ENCODE measurements around the gene TP53INP2.

The TP53INP2 gene

GRCh38 chr20:34753706-34754461 lies 49.7 kb downstream of the TP53INP2 start:
- Histone ChIP-seq H3K9ac (ENCODE audit: low read length) (no peak overlapping the region), H3K27me3 (replicated peaks; ENCODE audit: insufficient read depth, low read length) (no peaks in the 10 kb centered on the region), H2AFZ (ENCODE audit: low read length) (no peak overlapping the region), H3K36me3 (replicated peaks; ENCODE audit: insufficient read depth, low read length) (peaks cover 10% of the 10 kb centered on the region), H4K20me1 (ENCODE audit: insufficient read depth, low read length) (no peaks in the 10 kb centered on the region), H3K4me1 (ENCODE audit: low read length) (no peaks in the 10 kb centered on the region), H3K4me2 (ENCODE audit: low read depth, low read length) (no peak overlapping the region), H3K4me3 (ENCODE audit: low read length) (no peak overlapping the region), H3K27ac (ENCODE audit: low read length) (no peak overlapping the region), H3K9me2 (replicated peaks; ENCODE audit: insufficient read depth, low read length) (no peaks in the 10 kb centered on the region), H3K9me3 (replicated peaks; ENCODE audit: insufficient read depth, low read length) (no peaks in the 10 kb centered on the region), H3K79me2 (ENCODE audit: low read length) (no peaks in the 10 kb centered on the region), H3F3A (ENCODE audit: insufficient read depth, low read length) (no peaks in the 10 kb centered on the region)
- no peak for DNase-seq
- TF ChIP-seq EZH2 (optimal IDR thresholded peaks at IDR 0.05; ENCODE audit: low read depth, low read length) = no peak
- no peak for TF ChIP-seq EZH2phosphoT487 (IDR thresholded peaks at IDR 0.05; ENCODE audit: low read length)
- no peak for TF ChIP-seq CTCF (IDR thresholded peaks at IDR 0.05; ENCODE audit: low read length)

DNA sequence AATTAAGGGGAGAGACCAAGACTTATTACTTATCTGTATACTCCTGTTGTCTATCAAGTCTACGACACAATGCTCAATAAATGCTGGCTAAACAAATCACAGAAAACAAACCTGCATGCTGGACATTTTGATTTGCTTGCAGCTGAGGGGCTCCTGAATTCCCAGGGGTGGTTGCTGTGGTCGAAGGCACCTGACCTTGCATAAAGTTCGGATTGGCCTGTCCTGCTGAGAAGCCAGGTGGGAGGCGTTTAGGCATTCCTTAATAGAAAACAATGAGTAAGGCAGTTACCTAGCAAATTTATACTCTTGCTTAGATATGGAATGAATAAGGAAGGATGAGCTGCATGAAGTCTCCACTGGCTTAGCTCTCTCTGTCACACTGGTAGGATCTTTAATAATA lies 50.5 kb downstream of the TP53INP2 start:
- Histone ChIP-seq H3K9me3 (replicated peaks; ENCODE audit: insufficient read depth, low read length) (no peaks in the 10 kb centered on the region), H3K27ac (ENCODE audit: low read length) (no peak overlapping the region)
- no peak for DNase-seq

DNA sequence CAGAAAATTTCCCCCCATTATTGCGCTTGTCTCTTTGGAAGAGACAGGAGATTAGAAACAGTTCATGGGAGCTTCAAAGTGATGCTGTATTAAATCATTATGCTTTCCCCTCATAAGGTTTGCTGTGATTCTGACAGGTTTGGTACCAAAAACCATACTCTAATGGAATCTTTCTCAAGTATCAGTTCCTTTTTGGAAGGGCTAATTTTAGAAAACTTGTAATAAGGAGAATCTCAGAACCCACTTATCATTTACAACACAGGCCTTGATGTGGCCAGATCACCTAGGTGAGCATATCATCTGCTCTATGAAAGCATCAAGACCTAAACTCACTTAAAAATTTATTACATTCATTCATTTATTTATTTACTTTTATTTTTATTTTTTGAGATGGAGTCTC lies 51.2 kb downstream of the TP53INP2 start:
- Histone ChIP-seq H3K79me2 (ENCODE audit: low read length) (no peaks in the 10 kb centered on the region), H3K9me3 (replicated peaks; ENCODE audit: insufficient read depth, low read length) (no peaks in the 10 kb centered on the region), H3K4me1 (ENCODE audit: low read length) (no peaks in the 10 kb centered on the region), H3F3A (ENCODE audit: insufficient read depth, low read length) (no peaks in the 10 kb centered on the region), H3K27ac (ENCODE audit: low read length) (no peak overlapping the region), H3K4me3 (ENCODE audit: low read length) (no peak overlapping the region), H3K27me3 (replicated peaks; ENCODE audit: insufficient read depth, low read length) (no peaks in the 10 kb centered on the region), H2AFZ (ENCODE audit: low read length) (no peak overlapping the region), H3K4me2 (ENCODE audit: low read depth, low read length) (no peak overlapping the region), H4K20me1 (ENCODE audit: insufficient read depth, low read length) (no peaks in the 10 kb centered on the region), H3K36me3 (replicated peaks; ENCODE audit: insufficient read depth, low read length) (peaks cover 10% of the 10 kb centered on the region), H3K9ac (ENCODE audit: low read length) (no peak overlapping the region), H3K9me2 (replicated peaks; ENCODE audit: insufficient read depth, low read length) (no peaks in the 10 kb centered on the region)
- DNase-seq = no peak
- no peak for TF ChIP-seq EZH2 (optimal IDR thresholded peaks at IDR 0.05; ENCODE audit: low read depth, low read length)
- no peak for TF ChIP-seq EZH2phosphoT487 (IDR thresholded peaks at IDR 0.05; ENCODE audit: low read length)
- TF ChIP-seq CTCF (IDR thresholded peaks at IDR 0.05; ENCODE audit: low read length) = no peak

More for the DNA sequence above, 50.5 kb downstream of the TP53INP2 start:
- Histone ChIP-seq H3K36me3 (replicated peaks; ENCODE audit: insufficient read depth, low read length) (peaks cover 10% of the 10 kb centered on the region), H3K9me2 (replicated peaks; ENCODE audit: insufficient read depth, low read length) (no peaks in the 10 kb centered on the region), H3K4me2 (ENCODE audit: low read depth, low read length) (no peak overlapping the region), H3F3A (ENCODE audit: insufficient read depth, low read length) (no peaks in the 10 kb centered on the region), H2AFZ (ENCODE audit: low read length) (no peak overlapping the region), H3K4me1 (ENCODE audit: low read length) (no peaks in the 10 kb centered on the region), H3K27me3 (replicated peaks; ENCODE audit: insufficient read depth, low read length) (no peaks in the 10 kb centered on the region), H3K9ac (ENCODE audit: low read length) (no peak overlapping the region), H4K20me1 (ENCODE audit: insufficient read depth, low read length) (no peaks in the 10 kb centered on the region), H3K79me2 (ENCODE audit: low read length) (no peaks in the 10 kb centered on the region), H3K4me3 (ENCODE audit: low read length) (no peak overlapping the region)
- TF ChIP-seq CTCF (IDR thresholded peaks at IDR 0.05; ENCODE audit: low read length) = no peak
- TF ChIP-seq EZH2phosphoT487 (IDR thresholded peaks at IDR 0.05; ENCODE audit: low read length) = no peak
- no peak for TF ChIP-seq EZH2 (optimal IDR thresholded peaks at IDR 0.05; ENCODE audit: low read depth, low read length)
